H1 (cell line): ENCODE measurements around the gene MYO1A. TPM values are rescaled to one million over a fixed set of nuclear protein-coding genes. Genes with fewer than 3 reads are reported as not detected.

Source experiments
- CBX5 ChIP-seq: fragments of 300-800, 300-1000 bp; sonication (generic); IDR thresholded peaks from 2 replicates; pipeline ENCODE4 v1.7.1; 2016; ENCODE audit warnings: antibody characterized with exemption, low read length, low read depth
- CREB1 ChIP-seq: IDR thresholded peaks from 2 replicates; pipeline ENCODE4 v1.6.1; 2012; ENCODE audit warnings: inconsistent platforms
- KDM1A ChIP-seq: fragments of 200-600, 300-600 bp; sonication (generic); IDR thresholded peaks from 2 replicates; pipeline ENCODE4 v1.7.1; 2016; ENCODE audit warnings: mild to moderate bottlenecking, low read length, borderline replicate concordance
- NANOG ChIP-seq: IDR thresholded peaks from 2 replicates; pipeline ENCODE4 v1.6.1; 2011; ENCODE audit warnings: low read length, low read depth, mild to moderate bottlenecking, inconsistent platforms; ENCODE audit not compliant: insufficient read depth, poor library complexity, severe bottlenecking
- polyA plus RNA-seq, 7 experiments: library from polyadenylated mRNA; depleted of rRNA in 3 of 7; stranded (reverse) in 5 of 7; unstranded in 2 of 7; fragments of >200 nt in 5 of 7; fragments of 200-250 nt in 2 of 7; gene quantifications; 1 replicate in 5 of 7; 2 replicates in 1 of 7; 4 replicates in 1 of 7; pipeline versions ENCODE4 v1.2.1 to v1.2.3, GENCODE V29; 2011 to 2013; ENCODE audit warnings: missing spikeins in 2 of 7, mixed read lengths in 2 of 7
- total RNA-seq: library from RNA; stranded (reverse); fragmentation: NEBNext Ultra II Directional; extraction: Animal tissue kit (Norgen Biotek cat#: 25700); gene quantifications from 2 replicates; pipeline ENCODE4 v1.2.1, GENCODE V29; 2021
- TF ChIP-seq, protein P1 (sequence below): IDR thresholded peaks from 2 replicates; pipeline ENCODE4 v1.6.1; 2012; ENCODE audit warnings: inconsistent platforms

The MYO1A gene
- total and polyA plus RNA-seq, 2 of the 8 experiments (the other 6 are each of a cell fraction or from before 2014, with no cell fraction given), result 0.54 to 0.77 TPM

DNA sequence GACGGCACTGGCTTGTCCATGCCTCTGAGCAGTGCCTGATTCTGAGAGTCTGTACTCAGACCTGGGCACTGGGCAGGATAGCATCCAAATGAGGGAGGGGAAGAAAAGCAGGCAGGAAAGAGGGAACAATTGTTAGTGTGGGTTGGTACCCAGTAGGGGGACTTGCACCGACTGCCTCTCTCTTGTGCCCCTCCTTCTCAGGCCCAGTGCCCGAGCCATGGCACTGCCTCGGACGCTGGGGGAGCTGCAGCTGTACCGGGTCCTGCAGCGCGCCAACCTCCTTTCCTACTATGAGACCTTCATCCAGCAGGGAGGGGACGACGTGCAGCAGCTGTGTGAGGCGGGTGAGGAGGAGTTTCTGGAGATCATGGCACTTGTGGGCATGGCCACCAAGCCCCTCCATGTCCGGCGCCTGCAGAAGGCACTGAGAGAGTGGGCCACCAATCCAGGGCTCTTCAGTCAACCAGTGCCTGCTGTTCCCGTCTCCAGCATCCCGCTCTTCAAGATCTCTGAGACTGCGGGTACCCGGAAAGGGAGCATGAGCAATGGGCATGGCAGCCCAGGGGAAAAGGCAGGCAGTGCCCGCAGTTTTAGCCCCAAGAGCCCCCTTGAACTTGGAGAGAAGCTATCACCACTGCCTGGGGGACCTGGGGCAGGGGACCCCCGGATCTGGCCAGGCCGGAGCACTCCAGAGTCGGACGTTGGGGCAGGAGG is 41.2 kb upstream of the MYO1A start (continued):
- TF ChIP-seq, protein P1, sequence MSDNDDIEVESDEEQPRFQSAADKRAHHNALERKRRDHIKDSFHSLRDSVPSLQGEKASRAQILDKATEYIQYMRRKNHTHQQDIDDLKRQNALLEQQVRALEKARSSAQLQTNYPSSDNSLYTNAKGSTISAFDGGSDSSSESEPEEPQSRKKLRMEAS, result no peak
- TF ChIP-seq CREB1 (no peak), NANOG (no peak), CBX5 (no peak), KDM1A (no peak)
